ENCODE data around the gene TMEM88.

GRCh38 chr17:7884581-7885366 lies 29.9 kb downstream of the TMEM88 start:
- TF ChIP-seq CTCF (IDR thresholded peaks at IDR 0.05; ENCODE audit: low read length) = no peak
- TF ChIP-seq EZH2 (optimal IDR thresholded peaks at IDR 0.05; ENCODE audit: low read depth, low read length) = no peak
- TF ChIP-seq EZH2phosphoT487 (IDR thresholded peaks at IDR 0.05; ENCODE audit: low read length) = no peak
